CD4-positive, alpha-beta T cell (primary cell): ENCODE data around the gene LSM3. TPM values are rescaled to one million over a fixed set of nuclear protein-coding genes. Genes with fewer than 3 reads are reported as not detected.

Experiments used
- ATAC-seq: fragments of 200-7000 bp; cut with Tn5 transposase; one replicate; pipeline ENCODE4 v1.10.0; 2022; ENCODE audit warnings: mild to moderate bottlenecking; ENCODE audit not compliant: poor library complexity
- CTCF ChIA-PET: fragments of 350-600 bp; sonication (Branson Sonifier 250); formaldehyde crosslinking; loops from one replicate; lab custom pipeline; 2021; ENCODE audit warnings: antibody characterized with exemption, inconsistent platforms; lab: Charles Lee
- POLR2A ChIA-PET: fragments of 350-600 bp; sonication (Branson Sonifier 250); formaldehyde crosslinking; loops from one replicate; lab custom pipeline; 2021; ENCODE audit warnings: antibody characterized with exemption, inconsistent platforms; lab: Charles Lee
- DNase-seq, 14 experiments: peaks; one replicate each; pipeline ENCODE4 v3.0.0-alpha.2; 2013 to 2020; ENCODE audit warnings: mixed read lengths in 2 of 14
- H3K27ac ChIP-seq, 2 donors: one replicate each; pipeline versions ENCODE4 v1.5.1 to v1.7.0; 2013; ENCODE audit warnings: low read length in 2 of 2, low read depth in 1 of 2, mild to moderate bottlenecking in 1 of 2
- H3K27me3 ChIP-seq, 2 experiments: 1 replicate in 1 of 2; 2 replicates in 1 of 2; pipeline versions ENCODE4 v1.6.1 to v1.7.0; 2013; ENCODE audit warnings: low read length in 2 of 2, control low read depth in 1 of 2, mild to moderate bottlenecking in 1 of 2, moderate library complexity in 1 of 2; ENCODE audit not compliant: insufficient read depth in 2 of 2, control insufficient read depth in 1 of 2
- H3K36me3 ChIP-seq: one replicate; pipeline ENCODE4 v1.6.1; 2013; ENCODE audit warnings: low read length, control low read depth; ENCODE audit not compliant: insufficient read depth
- H3K4me1 ChIP-seq: one replicate; pipeline ENCODE4 v1.6.1; 2013; ENCODE audit warnings: low read length, control low read depth; ENCODE audit not compliant: insufficient read depth
- H3K4me3 ChIP-seq: one replicate; pipeline ENCODE4 v1.5.1; 2013; ENCODE audit warnings: mild to moderate bottlenecking, low read length, moderate library complexity
- H3K9me3 ChIP-seq, 2 experiments: 1 replicate in 1 of 2; 2 replicates in 1 of 2; pipeline versions ENCODE4 v1.6.1 to v1.7.0; 2013; ENCODE audit warnings: low read length in 2 of 2, mild to moderate bottlenecking in 2 of 2, control low read depth in 1 of 2, moderate library complexity in 1 of 2; ENCODE audit not compliant: control insufficient read depth in 1 of 2, insufficient read depth in 1 of 2
- H3K27ac Mint-ChIP-seq: one replicate; pipeline ENCODE4 v1.8.0; 2020; ENCODE audit warnings: mixed read lengths
- H3K27me3 Mint-ChIP-seq: one replicate; pipeline ENCODE4 v1.8.0; 2021; ENCODE audit warnings: mixed read lengths
- H3K36me3 Mint-ChIP-seq: one replicate; pipeline ENCODE4 v1.8.0; 2021; ENCODE audit warnings: low read depth, mixed read lengths
- H3K4me1 Mint-ChIP-seq: one replicate; pipeline ENCODE4 v1.8.0; 2021; ENCODE audit warnings: low read depth, mixed read lengths
- H3K4me3 Mint-ChIP-seq: one replicate; pipeline ENCODE4 v1.8.0; 2020; ENCODE audit warnings: mild to moderate bottlenecking, mixed read lengths
- H3K9me3 Mint-ChIP-seq: one replicate; pipeline ENCODE4 v1.8.0; 2020; ENCODE audit warnings: mixed read lengths
- CTCF ChIP-seq: fragments of 200-600 bp; IDR thresholded peaks from one replicate; pipeline ENCODE4 v1.8.0; 2022; ENCODE audit warnings: antibody characterized with exemption, mild to moderate bottlenecking
- intact Hi-C, 2 experiments: fragments of 100-400 bp; cut with DNase I in 1 of 2; cut with micrococcal nuclease in 1 of 2; formaldehyde crosslinking; loops; one replicate each; pipeline versions ENCODE4 v1.15.1 to v1.9.0; 2023 to 2025; cut with DNase I, micrococcal nuclease
- total RNA-seq, 174 experiments: library from RNA in 2 of 174; stranded (reverse) in 2 of 174; gene quantifications; one replicate each; pipeline ENCODE4 v1.2.3 and lab custom pipeline; 2021 to 2026

LSM3 gene
- total RNA-seq, 2 experiments from 2014 or later: 6.5 to 6.9 TPM

- Histone ChIP-seq H3K9me3 (no peaks in the 10 kb centered on the region), H3K27me3 (no peaks in the 10 kb centered on the region), H3K36me3 (peaks cover 67% of the 10 kb centered on the region), H3K4me3 (no peak overlapping the region), H3K27ac (peak overlapping the region; percentile 90 to 98), H3K4me1 (peaks cover 67% of the 10 kb centered on the region)
- H3K27me3 Mint-ChIP-seq: no peaks in the 10 kb centered on the region
- ChIA-PET CTCF (interaction anchor here (0.9 to 5.9 kb wide), 9 partner anchors 9 to 247 kb away, joined by 3 to 44 read pairs (median 4); partner anchors contain the start of genes CHCHD4, LSM3, TMEM43 and XPC), POLR2A (interaction anchor here (0.6 to 8.7 kb wide), 14 partner anchors 9 to 803 kb away, joined by 3 to 106 read pairs (median 4); partner anchors contain the start of genes CCDC174, CHCHD4, LSM3 and TMEM43)
- no peaks in the 10 kb centered on the region for H3K9me3 Mint-ChIP-seq
- peak overlapping the region; percentile 96 for H3K27ac Mint-ChIP-seq
- ATAC-seq: no peak
- peak overlapping the region; percentile 66 for H3K4me3 Mint-ChIP-seq
- H3K4me1 Mint-ChIP-seq: peaks cover 59% of the 10 kb centered on the region
- no peak for TF ChIP-seq CTCF
- DNase-seq: peak in 2 of 14 experiments; percentile 20 to 47
- intact Hi-C loops: loop anchor here (1.0 to 10.0 kb wide), 3 partner anchors 31 to 951 kb away; partner anchors contain the start of gene RBSN (in 1 of the 2)
- peaks cover 71% of the 10 kb centered on the region for H3K36me3 Mint-ChIP-seq
Observed at GRCh38 chr3:14143271-14144225, 35.1 kb upstream of the LSM3 start.

- peak overlapping the region; percentile 96 for H3K27ac Mint-ChIP-seq
- POLR2A ChIA-PET: interaction anchor here (0.6 to 8.7 kb wide), 10 partner anchors 11 to 802 kb away, joined by 3 to 106 read pairs (median 5); partner anchors contain the start of genes CCDC174, CHCHD4, LSM3 and TMEM43
- CTCF ChIA-PET: interaction anchor here (1.1 to 5.9 kb wide), 8 partner anchors 8 to 248 kb away, joined by 3 to 44 read pairs (median 4); partner anchors contain the start of genes CHCHD4, LSM3, TMEM43 and XPC
- DNase-seq (peak; percentile 38 to 97 (median 66)), ATAC-seq (peak; percentile 65)
- H3K27me3 Mint-ChIP-seq: no peaks in the 10 kb centered on the region
- H3K4me1 Mint-ChIP-seq: peaks cover 59% of the 10 kb centered on the region
- H3K4me1 ChIP-seq: peaks cover 67% of the 10 kb centered on the region
- H3K27me3 ChIP-seq: no peaks in the 10 kb centered on the region
- H3K36me3 ChIP-seq: peaks cover 61% of the 10 kb centered on the region
- intact Hi-C loops: loop anchor here (1.0 to 10.0 kb wide), 4 partner anchors 30 to 950 kb away; partner anchors contain the start of gene RBSN (in 1 of the 2)
- peak overlapping the region; percentile 66 for H3K4me3 Mint-ChIP-seq
- TF ChIP-seq CTCF: no peak
- peak overlapping the region; percentile 93 to 98 for H3K27ac ChIP-seq
- H3K9me3 Mint-ChIP-seq: no peaks in the 10 kb centered on the region
- no peaks in the 10 kb centered on the region for H3K9me3 ChIP-seq
- peaks cover 77% of the 10 kb centered on the region for H3K36me3 Mint-ChIP-seq
- peak overlapping the region; percentile 26 for H3K4me3 ChIP-seq
Observed at GRCh38 chr3:14144423-14145075, 34.1 kb upstream of the LSM3 start.

- CTCF ChIA-PET: interaction anchor here (1.2 to 5.9 kb wide), 6 partner anchors 17 to 249 kb away, joined by 3 to 44 read pairs (median 6); partner anchors contain the start of genes CHCHD4, LSM3, TMEM43 and XPC
- H3K4me3 Mint-ChIP-seq: peak overlapping the region; percentile 56
- no peak for ATAC-seq
- Histone ChIP-seq H3K9me3 (no peaks in the 10 kb centered on the region), H3K36me3 (peaks cover 59% of the 10 kb centered on the region), H3K27me3 (no peaks in the 10 kb centered on the region), H3K4me3 (no peak overlapping the region), H3K27ac (peak overlapping the region; percentile 93 to 98), H3K4me1 (peaks cover 63% of the 10 kb centered on the region)
- DNase-seq: peak in 2 of 14 experiments; percentile 29 to 31
- POLR2A ChIA-PET: interaction anchor here (0.9 to 8.7 kb wide), 7 partner anchors 14 to 506 kb away, joined by 3 to 106 read pairs (median 6); partner anchors contain the start of genes CCDC174, CHCHD4, LSM3 and TMEM43
- intact Hi-C loops: loop anchor here in 1 of 2 experiments (2.0 to 10.0 kb wide), 3 partner anchors 30 to 950 kb away; partner anchors contain the start of gene RBSN
- peaks cover 58% of the 10 kb centered on the region for H3K4me1 Mint-ChIP-seq
- no peaks in the 10 kb centered on the region for H3K9me3 Mint-ChIP-seq
- peak overlapping the region; percentile 96 for H3K27ac Mint-ChIP-seq
- TF ChIP-seq CTCF: no peak
- H3K27me3 Mint-ChIP-seq: no peaks in the 10 kb centered on the region
- H3K36me3 Mint-ChIP-seq: peaks cover 78% of the 10 kb centered on the region
Observed at GRCh38 chr3:14145236-14145635, 33.4 kb upstream of the LSM3 start.
